GM18511 (cell line): ENCODE measurements around the gene SPPL2C.

Source experiments
- ATAC-seq: cut with Tn5 transposase; IDR thresholded peaks from one replicate; pipeline ENCODE4 v1.9.1; 2021; ENCODE audit warnings: mild to moderate bottlenecking, moderate library complexity; ENCODE audit not compliant: unreplicated experiment

SPPL2C gene

GRCh38 chr17:45873728-45874127 lies 29.0 kb downstream of the SPPL2C start:
- ATAC-seq, result no peak

DNA sequence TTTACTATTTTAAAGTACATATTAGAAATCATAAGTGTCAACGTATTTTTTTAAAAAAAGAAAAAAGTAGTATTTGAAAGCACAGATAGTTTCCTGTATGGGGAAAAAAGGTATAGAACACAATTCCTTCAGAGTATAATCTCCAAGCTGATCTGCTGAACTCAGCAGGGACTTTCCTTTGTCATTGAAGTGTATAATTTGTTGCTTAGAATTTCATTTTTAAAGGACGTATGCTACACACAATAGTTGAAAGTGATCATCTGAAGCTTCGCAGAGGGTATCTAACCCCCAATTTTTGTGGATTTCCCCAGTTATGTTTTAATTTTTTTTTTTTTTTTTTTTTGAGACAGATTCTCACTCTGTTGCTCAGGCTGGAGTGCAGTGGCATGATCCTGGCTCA lies 29.5 kb downstream of the SPPL2C start:
- no peak for ATAC-seq

DNA sequence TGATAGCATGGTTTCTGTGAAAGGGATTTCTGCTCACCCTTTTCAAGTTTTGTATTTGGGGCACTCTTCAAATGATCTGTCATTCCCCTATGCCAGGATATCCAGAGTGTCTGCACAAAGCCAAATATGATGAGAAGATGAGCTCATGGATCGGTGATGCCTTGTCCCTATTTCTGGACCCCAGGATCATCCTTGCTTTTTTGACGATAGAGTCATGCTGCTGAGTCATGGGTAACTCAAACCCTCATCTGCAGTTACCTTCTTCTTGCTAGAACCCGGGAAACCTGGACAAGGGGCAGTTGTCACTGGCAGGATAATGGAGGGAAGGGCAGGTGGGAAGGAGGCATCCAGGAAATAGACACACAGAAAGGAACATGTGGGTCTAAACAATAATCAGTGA lies 31.9 kb downstream of the SPPL2C start:
- ATAC-seq, result no peak

DNA sequence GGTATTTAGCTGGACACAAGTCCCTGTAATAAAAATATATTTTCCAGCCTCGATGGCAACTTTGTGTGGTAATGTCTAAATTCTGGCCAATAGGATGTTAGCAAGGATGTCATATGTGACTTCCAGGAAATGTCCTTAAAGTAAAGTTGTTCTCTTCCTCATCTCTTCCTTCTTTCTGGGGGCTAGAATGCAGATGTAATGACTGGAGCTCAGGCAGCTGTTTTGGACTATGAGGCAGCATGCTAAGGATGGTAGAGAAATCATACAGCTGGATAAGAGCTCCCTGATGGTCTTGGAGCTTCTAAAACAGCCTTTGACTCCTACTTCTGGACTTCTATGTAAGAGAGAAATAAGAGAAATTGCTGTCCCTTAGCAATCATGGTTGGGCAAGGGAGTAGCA lies 32.8 kb downstream of the SPPL2C start:
- no peak for ATAC-seq

GRCh38 chr17:45883063-45883462 lies 38.4 kb downstream of the SPPL2C start:
- ATAC-seq, result no peak

DNA sequence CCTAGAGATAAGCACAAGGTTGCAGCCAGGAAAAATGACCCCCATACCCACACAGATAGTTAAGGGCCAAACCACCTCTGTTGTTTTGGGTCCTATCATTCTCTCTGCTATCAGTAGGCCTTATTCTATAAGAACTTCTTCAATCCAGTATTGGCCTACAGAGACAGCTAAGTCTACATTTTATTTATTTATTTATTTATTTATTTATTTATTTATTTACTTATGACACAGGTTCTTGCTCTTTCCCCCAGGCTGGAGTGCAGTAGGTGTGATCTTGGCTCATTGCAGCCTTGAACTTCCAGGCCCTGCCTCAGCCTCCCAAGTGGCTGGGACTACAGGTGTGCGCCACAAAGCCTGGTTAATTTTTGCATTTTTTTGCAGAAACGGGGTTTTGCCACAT lies 42.2 kb downstream of the SPPL2C start:
- no peak for ATAC-seq

- ATAC-seq, result no peak
Measured at GRCh38 chr17:45888392-45888791, 43.7 kb downstream of the SPPL2C start.

- ATAC-seq, result no peak
Measured at GRCh38 chr17:45889579-45889978, 44.9 kb downstream of the SPPL2C start.

- ATAC-seq, result no peak
Measured at GRCh38 chr17:45893725-45894021, 49.0 kb downstream of the SPPL2C start.

- ATAC-seq, result no peak
Measured at GRCh38 chr17:45894022-45894784, 49.5 kb downstream of the SPPL2C start, which contains the start of gene MAPT. Gene MAPT (plus strand): TSS chr17:45894554. CDS start chr17:45962338, 67,784 bp downstream.

DNA sequence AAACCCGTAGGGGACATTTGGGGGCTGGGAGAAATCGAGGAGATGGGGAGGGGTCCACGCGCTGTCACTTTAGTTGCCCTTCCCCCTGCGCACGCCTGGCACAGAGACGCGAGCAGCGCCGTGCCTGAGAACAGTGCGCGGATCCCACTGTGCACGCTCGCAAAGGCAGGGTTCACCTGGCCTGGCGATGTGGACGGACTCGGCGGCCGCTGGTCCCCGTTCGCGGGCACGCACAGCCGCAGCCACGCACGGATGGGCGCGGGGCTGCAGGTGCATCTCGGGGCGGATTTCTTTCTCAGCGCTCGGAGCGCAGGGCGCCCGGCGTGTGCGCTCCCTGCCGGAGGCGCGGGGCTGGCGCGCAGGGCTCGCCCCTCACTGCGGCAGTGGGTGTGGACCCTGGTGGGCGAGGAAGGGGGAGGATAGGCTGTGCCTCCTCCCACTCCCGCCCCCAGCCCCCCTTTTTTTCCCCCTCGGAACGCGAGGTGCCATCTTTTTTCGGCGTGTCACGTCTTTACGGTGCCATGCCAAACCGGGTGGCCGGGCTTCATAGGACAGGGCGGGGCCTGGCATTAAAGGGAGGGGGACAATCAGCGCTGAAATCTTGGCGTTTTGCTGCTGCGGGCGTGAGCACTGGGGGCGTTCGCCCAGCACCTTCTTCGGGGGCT lies 50.8 kb downstream of the SPPL2C start:
- no peak for ATAC-seq

- ATAC-seq, result no peak
Measured at GRCh38 chr17:45895969-45896785, 51.5 kb downstream of the SPPL2C start.
